Keratinocyte (primary cell): ENCODE data around the gene SRF. TPM values are rescaled to one million over a fixed set of nuclear protein-coding genes. Genes with fewer than 3 reads are reported as not detected.

Source experiments
- DNase-seq: peaks from one replicate; pipeline ENCODE4 v3.0.0-alpha.2; 2011; ENCODE audit warnings: low read depth, missing footprints, low spot score
- FAIRE-seq: peaks from 2 replicates; lab custom pipeline; 2011; peaks lifted over from hg19 to GRCh38; lab: Jason Lieb, UNC
- H2AFZ ChIP-seq: 2 replicates; pipeline ENCODE4 v1.6.0; 2012; ENCODE audit warnings: low read length, control low read depth, inconsistent platforms; ENCODE audit not compliant: control insufficient read depth
- H3K27ac ChIP-seq: 2 replicates; pipeline ENCODE4 v1.5.1; 2011; ENCODE audit warnings: low read length; ENCODE audit not compliant: control insufficient read depth, insufficient read depth
- H3K27me3 ChIP-seq: 3 replicates; pipeline ENCODE4 v1.6.0; 2011; ENCODE audit warnings: low read length; ENCODE audit not compliant: control insufficient read depth, insufficient read depth; ENCODE audit errors: extremely low read depth
- H3K36me3 ChIP-seq, 2 experiments: 2 replicates in 1 of 2; 3 replicates in 1 of 2; pipeline ENCODE4 v1.5.1; 2011; ENCODE audit warnings: low read length in 2 of 2, mild to moderate bottlenecking in 1 of 2; ENCODE audit not compliant: control insufficient read depth in 2 of 2, insufficient read depth in 2 of 2; ENCODE audit errors: extremely low read depth in 1 of 2
- H3K4me1 ChIP-seq: 3 replicates; pipeline ENCODE4 v1.5.1; 2011; ENCODE audit warnings: low read length; ENCODE audit not compliant: control insufficient read depth, insufficient read depth; ENCODE audit errors: extremely low read depth
- H3K4me2 ChIP-seq: 3 replicates; pipeline ENCODE4 v1.6.0; 2011; ENCODE audit warnings: low read depth, low read length; ENCODE audit not compliant: control insufficient read depth, insufficient read depth; ENCODE audit errors: extremely low read depth
- H3K4me3 ChIP-seq, 3 experiments: fragments of 200-600 bp in 1 of 3; sonication (generic) in 1 of 3; 2 replicates in 2 of 3; 3 replicates in 1 of 3; pipeline ENCODE4 v1.5.1; 2011 to 2016; ENCODE audit warnings: low read length in 3 of 3, mild to moderate bottlenecking in 3 of 3, control low read depth in 2 of 3, inconsistent platforms in 1 of 3, low read depth in 1 of 3, mixed read lengths in 1 of 3, mixed run types in 1 of 3, moderate library complexity in 1 of 3; ENCODE audit not compliant: control insufficient read depth in 2 of 3, insufficient read depth in 2 of 3; ENCODE audit errors: extremely low read depth in 1 of 3
- H3K79me2 ChIP-seq: 2 replicates; pipeline ENCODE4 v1.6.0; 2012; ENCODE audit warnings: low read length; ENCODE audit not compliant: control insufficient read depth, insufficient read depth
- H3K9ac ChIP-seq: 3 replicates; pipeline ENCODE4 v1.6.0; 2011; ENCODE audit warnings: low read length; ENCODE audit not compliant: control insufficient read depth, insufficient read depth; ENCODE audit errors: extremely low read depth
- H3K9me1 ChIP-seq: 3 replicates; pipeline ENCODE4 v1.6.0; 2011; ENCODE audit warnings: low read length; ENCODE audit not compliant: control insufficient read depth, insufficient read depth; ENCODE audit errors: extremely low read depth
- H3K9me3 ChIP-seq: 2 replicates; pipeline ENCODE4 v1.5.1; 2012; ENCODE audit warnings: low read depth, low read length; ENCODE audit not compliant: control insufficient read depth
- H4K20me1 ChIP-seq: 3 replicates; pipeline ENCODE4 v1.6.0; 2011; ENCODE audit warnings: low read length; ENCODE audit not compliant: control insufficient read depth, insufficient read depth; ENCODE audit errors: extremely low read depth
- CTCF ChIP-seq, 3 experiments: IDR thresholded peaks in 1 of 3; conservative IDR thresholded peaks in 1 of 3; optimal IDR thresholded peaks in 1 of 3; 2 replicates in 2 of 3; 3 replicates in 1 of 3; pipeline versions ENCODE3 to v1.5.1; 2011; ENCODE audit warnings: low read length in 3 of 3, mild to moderate bottlenecking in 3 of 3, moderate library complexity in 2 of 3, control low read depth in 1 of 3, inconsistent platforms in 1 of 3; ENCODE audit not compliant: insufficient read depth in 2 of 3; ENCODE audit errors: extremely low read depth in 1 of 3
- EZH2 ChIP-seq: IDR thresholded peaks from one replicate; pipeline ENCODE4 v1.6.1; 2012; ENCODE audit warnings: inconsistent platforms, mild to moderate bottlenecking, low read length, moderate library complexity
- dilution Hi-C: fragments of 300-500 bp; cut with MboI; formaldehyde crosslinking; loops from one replicate; pipeline ENCODE4 v1.7.0; 2020; ENCODE audit warnings: low sequenced_read_pairs; ENCODE audit not compliant: extremely low pct_ligation_motif_present
- polyA plus RNA-seq, 5 experiments: library from polyadenylated mRNA; depleted of rRNA in 3 of 5; stranded (reverse) in 3 of 5; stranded (forward) in 1 of 5; unstranded in 1 of 5; fragments of >200 nt; gene quantifications; 1 replicate in 1 of 5; 2 replicates in 3 of 5; 3 replicates in 1 of 5; pipeline versions ENCODE4 v1.2.1 to v1.2.3, GENCODE V29; 2011 to 2012; ENCODE audit warnings: missing spikeins in 2 of 5, low read depth in 1 of 5, low replicate concordance in 1 of 5

SRF gene
- polyA plus RNA-seq, 1 donor (not counting 4 experiments of a cell fraction or from before 2014, with no cell fraction given): 28.5 TPM

- no peaks in the 10 kb centered on the region for H3K9me1 ChIP-seq
- no peaks in the 10 kb centered on the region for H4K20me1 ChIP-seq
- no peaks in the 10 kb centered on the region for H3K4me1 ChIP-seq
- DNase-seq: no peak
- dilution Hi-C loops: no loop called here
- H3K27ac ChIP-seq: no peak overlapping the region
- no peak for FAIRE-seq
- no peaks in the 10 kb centered on the region for H3K9me3 ChIP-seq
- H2AFZ ChIP-seq: no peak overlapping the region
- peaks cover 9 to 15% of the 10 kb centered on the region in 2 experiments for H3K36me3 ChIP-seq
- TF ChIP-seq EZH2 (no peak), CTCF (optimal IDR thresholded peaks at IDR 0.05 in 1 of 3, IDR thresholded peaks at IDR 0.05 in 1 of 3, conservative IDR thresholded peaks at IDR 0.05 in 1 of 3; ENCODE audit: extremely low read depth in 1 of 3, insufficient read depth in 2 of 3, low read length in 3 of 3) (no peak)
- no peak overlapping the region for H3K4me2 ChIP-seq
- no peak overlapping the region for H3K4me3 ChIP-seq
- H3K79me2 ChIP-seq: no peaks in the 10 kb centered on the region
- no peaks in the 10 kb centered on the region for H3K27me3 ChIP-seq
- no peak overlapping the region for H3K9ac ChIP-seq
These were observed 42.4 kb downstream of the SRF start for GRCh38 chr6:43213431-43213830.

- Histone ChIP-seq H3K36me3 (peaks cover 17 to 19% of the 10 kb centered on the region in 2 experiments), H3K9me3 (no peaks in the 10 kb centered on the region), H3K9me1 (no peaks in the 10 kb centered on the region), H3K4me3 (no peak overlapping the region), H2AFZ (no peak overlapping the region), H3K4me1 (no peaks in the 10 kb centered on the region), H3K9ac (no peak overlapping the region), H4K20me1 (no peaks in the 10 kb centered on the region), H3K4me2 (no peak overlapping the region), H3K79me2 (no peaks in the 10 kb centered on the region), H3K27me3 (no peaks in the 10 kb centered on the region), H3K27ac (no peak overlapping the region)
- FAIRE-seq (no peak), DNase-seq (no peak)
- no peak for TF ChIP-seq EZH2
- no peak for TF ChIP-seq CTCF (optimal IDR thresholded peaks at IDR 0.05 in 1 of 3, IDR thresholded peaks at IDR 0.05 in 1 of 3, conservative IDR thresholded peaks at IDR 0.05 in 1 of 3; ENCODE audit: extremely low read depth in 1 of 3, insufficient read depth in 2 of 3, low read length in 3 of 3)
- dilution Hi-C loops: no loop called here
These were observed 44.0 kb downstream of the SRF start for GRCh38 chr6:43215066-43215465.
